ENCODE data around the gene DOCK11.

GRCh38 chrX:118724775-118725174 lies 229.2 kb downstream of the DOCK11 start:
- no peak for TF ChIP-seq CTCF (conservative IDR thresholded peaks at IDR 0.05; ENCODE audit: low read depth, low read length)
- no peak for TF ChIP-seq EZH2phosphoT487 (IDR thresholded peaks at IDR 0.05; ENCODE audit: borderline replicate concordance, low read length)
- TF ChIP-seq EZH2 (IDR thresholded peaks at IDR 0.05; ENCODE audit: low read length, unreplicated experiment), result no peak
